ENCODE data around the gene C17orf75.
"Not testable (repeated sequence)": the region's sequence is repeated elsewhere in the genome, so short reads cannot be mapped to it uniquely, and the experiment has no call there.

C17orf75 gene

DNA sequence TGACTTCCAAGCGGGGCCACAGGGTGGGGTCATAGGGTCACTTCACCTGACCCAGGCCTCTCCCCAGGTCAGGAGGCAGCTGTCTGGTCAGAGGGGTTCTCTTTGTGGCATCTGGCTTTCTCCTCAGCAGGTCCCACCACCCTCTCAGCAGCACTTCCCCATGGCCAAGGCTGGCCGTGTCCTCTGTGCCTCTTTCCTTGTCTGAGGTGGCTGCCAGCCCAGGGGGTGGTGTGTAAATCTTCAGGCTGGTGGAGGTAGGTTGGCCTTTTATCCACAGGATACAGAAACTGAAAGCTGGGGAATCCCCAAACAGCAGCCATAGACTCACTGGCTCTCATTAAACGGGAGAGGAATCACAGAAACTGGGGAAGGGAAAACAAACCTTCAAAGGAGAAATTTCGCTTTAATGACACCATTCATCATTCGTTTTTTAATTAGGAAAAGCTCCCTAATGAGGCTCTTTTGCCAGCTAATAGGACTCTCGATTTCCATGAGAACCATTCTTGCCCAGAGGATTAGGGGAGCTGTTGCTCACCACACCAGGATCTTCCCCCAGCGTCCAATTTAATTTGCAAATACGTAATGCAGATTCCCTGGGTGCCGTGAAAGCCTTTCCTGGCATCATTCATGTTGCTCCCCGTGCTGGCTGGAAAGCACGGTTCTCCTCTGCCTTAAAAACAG, 18.0 kb downstream of the C17orf75 start:
- TF ChIP-seq CTCF (IDR thresholded peaks at IDR 0.05; ENCODE audit: insufficient read depth, low read length, poor library complexity, severe bottlenecking) (no peak), EZH2phosphoT487 (conservative IDR thresholded peaks at IDR 0.05; ENCODE audit: low read length) (no peak)
- H3F3A ChIP-seq (ENCODE audit: insufficient read depth) = no peaks in the 10 kb centered on the region
- no peaks in the 10 kb centered on the region for H3K27me3 ChIP-seq (ENCODE audit: low read length)
- no peak overlapping the region for H3K4me2 ChIP-seq (ENCODE audit: low read depth, low read length, poor library complexity, severe bottlenecking)
- no peaks in the 10 kb centered on the region for H4K20me1 ChIP-seq (ENCODE audit: low read depth, low read length)
- H3K9ac ChIP-seq (ENCODE audit: low read length) = no peak overlapping the region
- H3K27ac ChIP-seq (ENCODE audit: low read depth, low read length) = no peak overlapping the region
- H2AFZ ChIP-seq (ENCODE audit: low read depth, low read length, severe bottlenecking) = no peak overlapping the region
- H3K9me3 ChIP-seq (ENCODE audit: insufficient read depth, low read length) = no peaks in the 10 kb centered on the region
- no peak overlapping the region for H3K4me3 ChIP-seq (ENCODE audit: insufficient read depth, low read length, poor library complexity, severe bottlenecking)
- no peaks in the 10 kb centered on the region for H3K9me2 ChIP-seq (replicated peaks; ENCODE audit: insufficient read depth, low read length)
- no peaks in the 10 kb centered on the region for H3K36me3 ChIP-seq (ENCODE audit: low read length)
- no peaks in the 10 kb centered on the region for H3K79me2 ChIP-seq (ENCODE audit: insufficient read depth, low read length)

DNA sequence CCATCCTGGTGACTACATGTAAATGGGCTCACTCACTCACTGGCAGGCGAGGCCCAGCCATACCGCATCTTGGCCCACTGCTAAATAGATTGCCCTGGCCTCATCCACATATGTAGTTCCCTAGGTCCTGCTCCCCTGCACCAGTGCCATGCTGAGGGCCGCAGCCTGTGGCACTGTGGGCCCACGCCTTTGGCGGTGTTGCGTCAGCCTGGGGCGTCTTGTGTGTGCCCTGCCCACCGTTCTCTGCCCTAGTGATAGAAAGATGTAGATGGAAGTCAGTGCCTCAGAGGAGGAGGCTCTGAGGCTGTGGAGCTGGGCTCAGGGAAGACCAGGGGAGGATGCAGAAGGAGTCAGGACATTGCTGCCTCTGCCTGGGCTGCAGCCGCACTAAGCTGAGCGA, 18.9 kb downstream of the C17orf75 start:
- Histone ChIP-seq H3K9me2 (replicated peaks; ENCODE audit: insufficient read depth, low read length) (no peaks in the 10 kb centered on the region), H3K27ac (ENCODE audit: low read depth, low read length) (no peak overlapping the region), H3K4me3 (ENCODE audit: insufficient read depth, low read length, poor library complexity, severe bottlenecking) (no peak overlapping the region), H4K20me1 (ENCODE audit: low read depth, low read length) (no peaks in the 10 kb centered on the region), H3F3A (ENCODE audit: insufficient read depth) (no peaks in the 10 kb centered on the region), H3K79me2 (ENCODE audit: insufficient read depth, low read length) (no peaks in the 10 kb centered on the region), H3K9me3 (ENCODE audit: insufficient read depth, low read length) (no peaks in the 10 kb centered on the region), H3K4me2 (ENCODE audit: low read depth, low read length, poor library complexity, severe bottlenecking) (no peak overlapping the region), H3K27me3 (ENCODE audit: low read length) (no peaks in the 10 kb centered on the region), H2AFZ (ENCODE audit: low read depth, low read length, severe bottlenecking) (no peak overlapping the region), H3K9ac (ENCODE audit: low read length) (no peak overlapping the region), H3K36me3 (ENCODE audit: low read length) (no peaks in the 10 kb centered on the region)
- TF ChIP-seq CTCF (IDR thresholded peaks at IDR 0.05; ENCODE audit: insufficient read depth, low read length, poor library complexity, severe bottlenecking) = no peak
- TF ChIP-seq EZH2phosphoT487 (conservative IDR thresholded peaks at IDR 0.05; ENCODE audit: low read length) = no peak

GRCh38 chr17:32320847-32321246, 21.1 kb downstream of the C17orf75 start:
- Histone ChIP-seq H3K9me3 (ENCODE audit: insufficient read depth, low read length) (no peaks in the 10 kb centered on the region), H3K36me3 (ENCODE audit: low read length) (no peaks in the 10 kb centered on the region), H3K4me3 (ENCODE audit: insufficient read depth, low read length, poor library complexity, severe bottlenecking) (no peak overlapping the region), H3K79me2 (ENCODE audit: insufficient read depth, low read length) (no peaks in the 10 kb centered on the region), H3F3A (ENCODE audit: insufficient read depth) (no peaks in the 10 kb centered on the region), H3K9ac (ENCODE audit: low read length) (no peak overlapping the region), H3K4me2 (ENCODE audit: low read depth, low read length, poor library complexity, severe bottlenecking) (no peak overlapping the region), H3K9me2 (replicated peaks; ENCODE audit: insufficient read depth, low read length) (no peaks in the 10 kb centered on the region), H4K20me1 (ENCODE audit: low read depth, low read length) (no peaks in the 10 kb centered on the region), H2AFZ (ENCODE audit: low read depth, low read length, severe bottlenecking) (no peak overlapping the region), H3K27me3 (ENCODE audit: low read length) (no peaks in the 10 kb centered on the region), H3K27ac (ENCODE audit: low read depth, low read length) (no peak overlapping the region)
- TF ChIP-seq EZH2phosphoT487 (conservative IDR thresholded peaks at IDR 0.05; ENCODE audit: low read length) (no peak), CTCF (IDR thresholded peaks at IDR 0.05; ENCODE audit: insufficient read depth, low read length, poor library complexity, severe bottlenecking) (no peak)

DNA sequence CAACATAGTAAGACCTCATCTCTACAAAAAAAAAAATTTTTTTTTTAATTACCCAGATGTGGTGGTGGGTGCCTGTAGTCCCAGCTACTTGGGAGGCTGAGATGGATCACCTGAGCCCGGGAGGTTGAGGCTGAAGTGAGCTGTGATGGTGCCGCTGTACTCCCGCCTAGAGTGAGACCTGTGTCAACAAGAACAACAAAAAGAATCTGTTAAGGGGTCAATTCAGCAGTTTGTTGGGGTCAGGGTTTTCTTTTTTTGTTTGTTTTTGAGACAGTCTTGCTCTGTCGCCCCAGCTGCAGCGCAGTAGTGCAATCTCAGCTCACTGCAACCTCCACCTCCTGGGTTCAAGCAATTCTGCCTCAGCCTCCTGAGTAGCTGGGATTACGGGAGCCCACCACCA, 21.9 kb downstream of the C17orf75 start:
- H3F3A ChIP-seq (ENCODE audit: insufficient read depth); H3K27ac ChIP-seq (ENCODE audit: low read depth, low read length); H3K4me3 ChIP-seq (ENCODE audit: insufficient read depth, low read length, poor library complexity, severe bottlenecking); H2AFZ ChIP-seq (ENCODE audit: low read depth, low read length, severe bottlenecking); H3K9me3 ChIP-seq (ENCODE audit: insufficient read depth, low read length); H3K79me2 ChIP-seq (ENCODE audit: insufficient read depth, low read length); H3K9me2 ChIP-seq (replicated peaks; ENCODE audit: insufficient read depth, low read length); H3K27me3 ChIP-seq (ENCODE audit: low read length); H3K9ac ChIP-seq (ENCODE audit: low read length); H4K20me1 ChIP-seq (ENCODE audit: low read depth, low read length); H3K36me3 ChIP-seq (ENCODE audit: low read length); H3K4me2 ChIP-seq (ENCODE audit: low read depth, low read length, poor library complexity, severe bottlenecking): not testable (repeated sequence)

Data from SU-DHL-6 (cell line).